Fibroblast of lung (primary cell): Measurements from ENCODE around the gene SULT1C3. TPM values are rescaled to one million over a fixed set of nuclear protein-coding genes. Genes with fewer than 3 reads are reported as not detected.

ENCODE experiments used
- DNase-seq, 2 donors: peaks; one replicate each; pipeline versions ENCODE4 v3.0.0 to v3.0.0-alpha.2; 2010; ENCODE audit warnings: low read depth in 2 of 2
- H2AFZ ChIP-seq: 2 replicates; pipeline ENCODE4 v1.5.1; 2012; ENCODE audit warnings: low read length, control low read depth, inconsistent platforms
- H3K27ac ChIP-seq: 2 replicates; pipeline ENCODE4 v1.5.1; 2011; ENCODE audit warnings: low read length, control low read depth; ENCODE audit not compliant: insufficient read depth
- H3K27me3 ChIP-seq: 2 replicates; pipeline ENCODE4 v1.5.1; 2011; ENCODE audit warnings: mild to moderate bottlenecking, low read length; ENCODE audit not compliant: control insufficient read depth, insufficient read depth
- H3K36me3 ChIP-seq: 2 replicates; pipeline ENCODE4 v1.5.1; 2011; ENCODE audit warnings: low read length; ENCODE audit not compliant: control insufficient read depth, insufficient read depth
- H3K4me1 ChIP-seq: 2 replicates; pipeline ENCODE4 v1.5.1; 2011; ENCODE audit warnings: low read length; ENCODE audit not compliant: control insufficient read depth, insufficient read depth; ENCODE audit errors: extremely low read depth
- H3K4me2 ChIP-seq: 2 replicates; pipeline ENCODE4 v1.5.1; 2011; ENCODE audit warnings: low read length, control low read depth; ENCODE audit not compliant: insufficient read depth; ENCODE audit errors: extremely low read depth
- H3K4me3 ChIP-seq, 4 experiments: fragments of 200-600 bp in 1 of 4; sonication (generic) in 1 of 4; replicated peaks in 1 of 4; 2 replicates each; pipeline ENCODE4 v1.5.1; 2011 to 2016; ENCODE audit warnings: low read length in 4 of 4, low read depth in 3 of 4, mild to moderate bottlenecking in 3 of 4, control low read depth in 2 of 4, inconsistent platforms in 1 of 4, mixed read lengths in 1 of 4; ENCODE audit not compliant: insufficient read depth in 1 of 4; ENCODE audit errors: control extremely low read depth in 1 of 4
- H3K79me2 ChIP-seq: 2 replicates; pipeline ENCODE4 v1.5.1; 2012; ENCODE audit warnings: mild to moderate bottlenecking, low read length, inconsistent platforms; ENCODE audit not compliant: control insufficient read depth, insufficient read depth
- H3K9ac ChIP-seq: 2 replicates; pipeline ENCODE4 v1.5.1; 2011; ENCODE audit warnings: mild to moderate bottlenecking, low read length, control low read depth; ENCODE audit not compliant: insufficient read depth
- H3K9me3 ChIP-seq: 2 replicates; pipeline ENCODE4 v1.5.1; 2012; ENCODE audit warnings: low read depth, low read length; ENCODE audit not compliant: control insufficient read depth, insufficient read depth
- H4K20me1 ChIP-seq: 2 replicates; pipeline ENCODE4 v1.5.1; 2011; ENCODE audit warnings: low read length; ENCODE audit not compliant: control insufficient read depth, insufficient read depth; ENCODE audit errors: extremely low read depth
- EZH2 ChIP-seq: IDR thresholded peaks from 2 replicates; pipeline ENCODE4 v1.5.1; 2012; ENCODE audit warnings: low read length, control low read depth, mild to moderate bottlenecking; ENCODE audit errors: missing control alignments
- polyA plus RNA-seq, 2 donors: library from polyadenylated mRNA; depleted of rRNA in 1 of 2; stranded (reverse) in 1 of 2; unstranded in 1 of 2; fragments of >200 nt; gene quantifications; 2 replicates each; pipeline ENCODE4 v1.2.1, GENCODE V29; 2011 to 2012; ENCODE audit warnings: missing spikeins in 1 of 2
- total RNA-seq: library from RNA; depleted of rRNA; stranded (reverse); fragments of >200 nt; gene quantifications from 2 replicates; pipeline ENCODE4 v1.2.1, GENCODE V29; 2014
- TF ChIP-seq, protein P1 (sequence below), 2 donors: IDR thresholded peaks in 1 of 2; conservative IDR thresholded peaks in 1 of 2; 1 replicate in 1 of 2; 2 replicates in 1 of 2; pipeline ENCODE4 v1.5.1; 2011 to 2012; ENCODE audit warnings: low read length in 2 of 2, control low read depth in 1 of 2, inconsistent platforms in 1 of 2, low read depth in 1 of 2, mild to moderate bottlenecking in 1 of 2

The SULT1C3 gene
- total and polyA plus RNA-seq, 2 donors (not counting 1 experiment from before 2014, with no cell fraction given): not detected

DNA sequence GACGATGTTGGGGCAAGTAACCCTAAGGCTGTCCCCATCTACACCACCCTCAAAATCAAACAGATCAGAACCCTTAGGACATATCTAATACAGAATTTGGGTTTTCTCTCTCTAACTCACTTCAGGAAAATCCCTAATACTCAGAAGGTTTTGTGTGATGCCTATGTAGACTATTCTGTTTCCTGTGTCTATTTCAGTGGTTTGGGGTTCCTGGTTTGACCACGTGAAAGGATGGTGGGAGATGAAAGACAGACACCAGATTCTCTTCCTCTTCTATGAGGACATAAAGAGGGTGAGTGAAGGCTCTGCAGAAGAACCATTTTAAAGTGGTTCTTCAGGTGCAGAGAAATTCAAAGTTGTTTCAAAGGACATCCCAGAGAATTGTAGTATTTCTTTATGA lies 65.2 kb downstream of the SULT1C3 start:
- Histone ChIP-seq H3K9ac (no peak overlapping the region), H3K4me3 (no peak overlapping the region), H3K9me3 (no peaks in the 10 kb centered on the region), H4K20me1 (no peaks in the 10 kb centered on the region), H3K4me2 (no peak overlapping the region), H3K79me2 (no peaks in the 10 kb centered on the region), H2AFZ (no peak overlapping the region), H3K27ac (no peak overlapping the region), H3K4me1 (no peaks in the 10 kb centered on the region), H3K36me3 (no peaks in the 10 kb centered on the region), H3K27me3 (no peaks in the 10 kb centered on the region)
- no peak for DNase-seq
- TF ChIP-seq EZH2: no peak
- TF ChIP-seq, protein P1, sequence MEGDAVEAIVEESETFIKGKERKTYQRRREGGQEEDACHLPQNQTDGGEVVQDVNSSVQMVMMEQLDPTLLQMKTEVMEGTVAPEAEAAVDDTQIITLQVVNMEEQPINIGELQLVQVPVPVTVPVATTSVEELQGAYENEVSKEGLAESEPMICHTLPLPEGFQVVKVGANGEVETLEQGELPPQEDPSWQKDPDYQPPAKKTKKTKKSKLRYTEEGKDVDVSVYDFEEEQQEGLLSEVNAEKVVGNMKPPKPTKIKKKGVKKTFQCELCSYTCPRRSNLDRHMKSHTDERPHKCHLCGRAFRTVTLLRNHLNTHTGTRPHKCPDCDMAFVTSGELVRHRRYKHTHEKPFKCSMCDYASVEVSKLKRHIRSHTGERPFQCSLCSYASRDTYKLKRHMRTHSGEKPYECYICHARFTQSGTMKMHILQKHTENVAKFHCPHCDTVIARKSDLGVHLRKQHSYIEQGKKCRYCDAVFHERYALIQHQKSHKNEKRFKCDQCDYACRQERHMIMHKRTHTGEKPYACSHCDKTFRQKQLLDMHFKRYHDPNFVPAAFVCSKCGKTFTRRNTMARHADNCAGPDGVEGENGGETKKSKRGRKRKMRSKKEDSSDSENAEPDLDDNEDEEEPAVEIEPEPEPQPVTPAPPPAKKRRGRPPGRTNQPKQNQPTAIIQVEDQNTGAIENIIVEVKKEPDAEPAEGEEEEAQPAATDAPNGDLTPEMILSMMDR (conservative IDR thresholded peaks at IDR 0.05 in 1 of 2, IDR thresholded peaks at IDR 0.05 in 1 of 2; ENCODE audit: low read depth in 1 of 2, low read length in 2 of 2): no peak

DNA sequence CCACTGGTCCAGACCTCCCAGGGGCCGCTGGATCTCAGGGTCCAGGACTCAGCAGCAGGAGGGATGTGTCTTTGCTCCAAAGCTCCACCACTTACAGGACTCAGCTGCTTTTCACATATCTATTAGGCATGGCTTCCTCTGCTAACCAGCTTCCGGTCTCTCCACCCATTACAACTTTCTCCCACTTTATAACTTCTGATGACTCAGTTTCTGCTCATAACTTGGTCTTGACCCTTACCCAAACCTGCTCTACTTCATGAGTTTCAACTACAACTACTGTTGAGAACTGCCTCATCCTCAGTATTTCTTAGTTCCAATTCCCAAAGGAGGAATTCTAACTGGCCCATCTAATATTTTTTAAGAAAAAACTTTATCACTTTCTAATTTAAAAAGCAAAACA lies 66.1 kb downstream of the SULT1C3 start:
- H3K4me2 ChIP-seq: no peak overlapping the region
- no peak overlapping the region for H3K9ac ChIP-seq
- no peaks in the 10 kb centered on the region for H4K20me1 ChIP-seq
- H2AFZ ChIP-seq: no peak overlapping the region
- peak in 1 of 2 donors; percentile 55 for DNase-seq
- no peaks in the 10 kb centered on the region for H3K27me3 ChIP-seq
- H3K79me2 ChIP-seq: no peaks in the 10 kb centered on the region
- H3K4me1 ChIP-seq: no peaks in the 10 kb centered on the region
- no peak overlapping the region for H3K27ac ChIP-seq
- H3K9me3 ChIP-seq: no peaks in the 10 kb centered on the region
- H3K4me3 ChIP-seq: no peak overlapping the region
- H3K36me3 ChIP-seq: no peaks in the 10 kb centered on the region
- TF ChIP-seq, protein P1 (conservative IDR thresholded peaks at IDR 0.05 in 1 of 2, IDR thresholded peaks at IDR 0.05 in 1 of 2; ENCODE audit: low read depth in 1 of 2, low read length in 2 of 2): no peak
- TF ChIP-seq EZH2: no peak

DNA sequence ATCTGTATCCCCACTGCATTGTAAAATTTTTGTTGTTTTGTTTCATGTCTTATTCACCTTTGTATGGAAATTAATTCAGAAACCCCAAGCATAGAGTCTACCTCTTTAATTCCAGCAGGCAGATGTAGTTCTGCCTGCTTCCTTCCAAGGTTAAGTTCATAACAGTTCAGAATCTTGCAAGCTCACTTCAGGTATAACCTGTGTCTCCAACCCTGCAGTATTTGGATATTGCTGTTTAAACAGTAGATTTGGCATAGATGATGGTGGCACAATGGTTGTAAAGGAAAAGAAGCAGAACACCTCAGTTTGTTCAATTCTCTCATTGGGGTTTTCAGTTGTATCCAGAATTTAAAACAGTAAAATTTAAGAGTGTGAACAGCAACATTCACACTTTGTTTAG lies 70.1 kb downstream of the SULT1C3 start:
- Histone ChIP-seq H4K20me1 (no peaks in the 10 kb centered on the region), H3K4me1 (no peaks in the 10 kb centered on the region), H3K79me2 (no peaks in the 10 kb centered on the region), H3K36me3 (no peaks in the 10 kb centered on the region), H3K9me3 (no peaks in the 10 kb centered on the region), H3K27ac (no peak overlapping the region), H3K27me3 (no peaks in the 10 kb centered on the region), H3K4me3 (no peak overlapping the region), H2AFZ (no peak overlapping the region), H3K9ac (no peak overlapping the region), H3K4me2 (no peak overlapping the region)
- TF ChIP-seq EZH2: no peak
- TF ChIP-seq, protein P1 (conservative IDR thresholded peaks at IDR 0.05 in 1 of 2, IDR thresholded peaks at IDR 0.05 in 1 of 2; ENCODE audit: low read depth in 1 of 2, low read length in 2 of 2): no peak
- DNase-seq: no peak

Other genes with a start within 250 kb of the SULT1C3 start
- gene SULT1C2, start 48.9 kb downstream of the SULT1C3 start, total RNA-seq: under 0.01 and 0.26 TPM in 2 replicates
- not detected in 2 replicates for gene SULT1C2, start 48.9 kb downstream of the SULT1C3 start, polyA plus RNA-seq
- 0.26 and 0.50 TPM in 2 replicates for gene SULT1C4, start 138.0 kb downstream of the SULT1C3 start, total RNA-seq
- gene SULT1C4, start 138.0 kb downstream of the SULT1C3 start, polyA plus RNA-seq: 0.05 and 0.14 TPM in 2 replicates
- 23.6 and 26.4 TPM in 2 replicates for gene GCC2, start 209.2 kb downstream of the SULT1C3 start, total RNA-seq
- 9.4 and 16.3 TPM in 2 replicates for gene GCC2, start 209.2 kb downstream of the SULT1C3 start, polyA plus RNA-seq